ENCODE results near the gene ARMS2. TPM values are rescaled to one million over a fixed set of nuclear protein-coding genes. Genes with fewer than 3 reads are reported as not detected.

Gene ARMS2
- total RNA-seq, 1 experiment from 2014 or later: not detected

- ChIA-PET POLR2A (no interaction called here), CTCF (interaction anchor here (0.7 to 1.9 kb wide), 2 partner anchors 34 to 193 kb away, joined by 3 to 4 read pairs; no protein-coding TSS in a partner anchor)
- ATAC-seq: no peak
- no peak for DNase-seq (ENCODE audit: low spot score)
- no peak overlapping the region for H3K27ac Mint-ChIP-seq
- H3K27me3 Mint-ChIP-seq (ENCODE audit: low read depth): no peaks in the 10 kb centered on the region
- peaks cover 10% of the 10 kb centered on the region for H3K4me1 Mint-ChIP-seq
- no peaks in the 10 kb centered on the region for H3K9me3 Mint-ChIP-seq
- TF ChIP-seq NR2C2 (CRISPR knock-in tag; IDR thresholded peaks at IDR 0.05) (no peak), ZNF121 (CRISPR knock-in tag; IDR thresholded peaks at IDR 0.05) (no peak), ZNF396 (CRISPR knock-in tag; IDR thresholded peaks at IDR 0.05; ENCODE audit: borderline replicate concordance) (no peak), TP53 (CRISPR knock-in tag; IDR thresholded peaks at IDR 0.05) (no peak), HMGXB4 (CRISPR knock-in tag; IDR thresholded peaks at IDR 0.05) (no peak), ZNF281 (CRISPR knock-in tag; IDR thresholded peaks at IDR 0.05) (no peak), OVOL2 (CRISPR knock-in tag; IDR thresholded peaks at IDR 0.05; ENCODE audit: borderline replicate concordance) (no peak), RORB (CRISPR knock-in tag; IDR thresholded peaks at IDR 0.05) (no peak)
- no peaks in the 10 kb centered on the region for H3K36me3 Mint-ChIP-seq
- no peak overlapping the region for H3K4me3 Mint-ChIP-seq
These were observed 37.6 kb downstream of the ARMS2 start for GRCh38 chr10:122492006-122492405.

GRCh38 chr10:122492999-122493481 is 38.6 kb downstream of the ARMS2 start:
- Mint-ChIP-seq H3K4me1 (peaks cover 10% of the 10 kb centered on the region), H3K9me3 (no peaks in the 10 kb centered on the region), H3K27me3 (ENCODE audit: low read depth) (no peaks in the 10 kb centered on the region), H3K36me3 (no peaks in the 10 kb centered on the region), H3K27ac (no peak overlapping the region), H3K4me3 (no peak overlapping the region)
- no peak for DNase-seq (ENCODE audit: low spot score)
- ATAC-seq: no peak
- CTCF ChIA-PET: interaction anchor here (0.7 to 1.9 kb wide), 4 partner anchors 19 to 225 kb away, joined by 3 to 6 read pairs (median 4); no protein-coding TSS in a partner anchor
- POLR2A ChIA-PET: interaction anchor here (0.9 kb wide), 1 partner anchor 13 kb away, joined by 3 read pairs; no protein-coding TSS in a partner anchor
- TF ChIP-seq GRHL2 (CRISPR knock-in tag; IDR thresholded peaks at IDR 0.05; ENCODE audit: insufficient replicate concordance, severe bottlenecking) (no peak), OVOL2 (CRISPR knock-in tag; IDR thresholded peaks at IDR 0.05; ENCODE audit: borderline replicate concordance) (no peak), PRDM15 (CRISPR knock-in tag; IDR thresholded peaks at IDR 0.05) (no peak), ZNF416 (CRISPR knock-in tag; IDR thresholded peaks at IDR 0.05) (no peak), CREB1 (CRISPR knock-in tag; IDR thresholded peaks at IDR 0.05) (no peak)

GRCh38 chr10:122493761-122494160 is 39.3 kb downstream of the ARMS2 start:
- Mint-ChIP-seq H3K4me1 (peaks cover 10% of the 10 kb centered on the region), H3K4me3 (no peak overlapping the region), H3K27me3 (ENCODE audit: low read depth) (no peaks in the 10 kb centered on the region), H3K9me3 (no peaks in the 10 kb centered on the region), H3K36me3 (no peaks in the 10 kb centered on the region), H3K27ac (no peak overlapping the region)
- no peak for DNase-seq (ENCODE audit: low spot score)
- no peak for ATAC-seq
- POLR2A ChIA-PET: no interaction called here
- CTCF ChIA-PET: interaction anchor here (0.7 to 1.9 kb wide), 5 partner anchors 19 to 226 kb away, joined by 3 to 6 read pairs (median 3); no protein-coding TSS in a partner anchor
- TF ChIP-seq JUN (CRISPR knock-in tag; IDR thresholded peaks at IDR 0.05) (no peak), ZNF425 (CRISPR knock-in tag; conservative IDR thresholded peaks at IDR 0.05) (no peak), ATF1 (CRISPR knock-in tag; IDR thresholded peaks at IDR 0.05) (no peak), STAT6 (CRISPR knock-in tag; conservative IDR thresholded peaks at IDR 0.05; ENCODE audit: low read depth) (no peak), TEAD1 (CRISPR knock-in tag; IDR thresholded peaks at IDR 0.05) (no peak), CDX4 (CRISPR knock-in tag; IDR thresholded peaks at IDR 0.05; ENCODE audit: borderline replicate concordance) (no peak)
